Right lobe of liver (tissue), 6 donors: Measurements from ENCODE around the gene FAM240B. TPM values are rescaled to one million over a fixed set of nuclear protein-coding genes. Genes with fewer than 3 reads are reported as not detected.

Source experiments
- ATAC-seq, 4 donors: fragments of 200-7000 bp; cut with Tn5 transposase; one replicate each; pipeline ENCODE4 v1.9.1; 2020; ENCODE audit warnings: mild to moderate bottlenecking in 4 of 4, moderate library complexity in 4 of 4
- DNase-seq, 3 donors: peaks; one replicate each; pipeline ENCODE4 v3.0.0-alpha.2; 2020
- H3K27ac ChIP-seq, 3 donors: fragments of 200-600 bp; one replicate each; pipeline ENCODE4 v1.8.0; 2022
- H3K27me3 ChIP-seq, 2 donors: fragments of 200-600 bp; one replicate each; pipeline ENCODE4 v1.8.0; 2022
- H3K36me3 ChIP-seq, 4 donors: fragments of 200-600 bp; sonication (generic) in 1 of 4; one replicate each; pipeline versions ENCODE4 v1.5.1 to v1.8.0; 2017 to 2022; ENCODE audit warnings: control low read depth in 1 of 4
- H3K4me1 ChIP-seq, 4 donors: fragments of 200-600 bp; sonication (generic) in 1 of 4; one replicate each; pipeline versions ENCODE4 v1.5.1 to v1.8.0; 2017 to 2022; ENCODE audit warnings: control low read depth in 1 of 4
- H3K4me3 ChIP-seq, 3 donors: fragments of 200-600 bp; one replicate each; pipeline ENCODE4 v1.8.0; 2022
- H3K9me3 ChIP-seq, 4 donors: fragments of 200-600 bp; sonication (generic) in 1 of 4; one replicate each; pipeline versions ENCODE4 v1.5.1 to v1.8.0; 2017 to 2022; ENCODE audit warnings: control low read depth in 1 of 4
- POLR2A ChIP-seq: fragments of 450-650 bp; IDR thresholded peaks from one replicate; pipeline ENCODE4 v1.6.1; 2017; ENCODE audit warnings: antibody characterized with exemption, mild to moderate bottlenecking
- WGBS: methylation state at CpG from one replicate; pipeline ENCODE4 v1.1.6; 2018; ENCODE audit warnings: low coverage, low lambda C conversion rate; ENCODE audit not compliant: insufficient coverage; ENCODE audit errors: missing lambda C conversion rate; 5-methylcytosine and 5-hydroxymethylcytosine counted together
- intact Hi-C, 2 donors: fragments of 100-400 bp; cut with DNase I; formaldehyde crosslinking; loops; one replicate each; pipeline versions ENCODE4 v1.11.2 to v1.14.1; 2022
- total RNA-seq, 6 experiments: library from RNA; depleted of rRNA in 2 of 6; stranded (reverse); fragments of >200 nt in 2 of 6; fragmentation: NEBNext Ultra II Directional in 3 of 6; extraction: Animal tissue kit (Norgen Biotek cat#: 25700) in 3 of 6; gene quantifications; one replicate each; pipeline versions ENCODE4 v1.1.0 to v1.2.4, GENCODE V29; 2016 to 2023
- TF ChIP-seq, protein P1 (sequence below), 4 donors: fragments of 200-600 bp in 3 of 4; fragments of 450-650 bp in 1 of 4; IDR thresholded peaks; one replicate each; pipeline versions ENCODE4 v1.5.1 to v1.8.0; 2016 to 2022; ENCODE audit warnings: antibody characterized with exemption in 4 of 4, mild to moderate bottlenecking in 2 of 4
- donor health status: DM: no; HTN: yes; CAD: no.
- donor health status: DM: no; HTN: no; CAD: no.
- donor health status: DM: no; HTN: no; CAD: no.
- donor health status: DM: no; HTN: yes; CAD: no.
- donor health status: DM: no; HTN: yes; CAD: no.

FAM240B gene
- total RNA-seq, 6 experiments from 2014 or later = not detected

DNA sequence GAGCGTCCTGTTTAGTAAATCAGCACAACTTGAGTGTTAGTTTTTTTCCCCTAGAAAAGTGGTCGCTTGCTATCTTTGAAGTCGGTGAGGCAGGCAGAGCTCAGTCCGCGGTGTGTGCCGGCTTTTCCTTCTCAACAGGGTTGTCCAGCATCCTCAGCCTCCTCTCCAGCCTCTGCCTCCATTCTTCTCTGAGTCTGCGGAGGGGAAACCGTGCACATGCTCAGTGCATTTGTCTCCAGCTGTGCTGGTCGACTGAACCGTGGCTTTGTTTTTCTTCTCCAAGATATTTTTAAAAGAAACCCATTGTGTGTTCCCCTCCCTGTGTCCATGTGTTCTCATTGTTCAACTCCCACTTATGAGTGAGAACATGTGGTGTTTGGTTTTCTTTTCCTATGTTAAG lies 25.3 kb downstream of the FAM240B start:
- Histone ChIP-seq H3K4me1 (no peaks in the 10 kb centered on the region), H3K4me3 (no peak overlapping the region), H3K27me3 (no peaks in the 10 kb centered on the region), H3K27ac (no peak overlapping the region), H3K36me3 (no peaks in the 10 kb centered on the region), H3K9me3 (no peaks in the 10 kb centered on the region)
- no peak for DNase-seq
- intact Hi-C loops = no loop called here
- TF ChIP-seq, protein P1, sequence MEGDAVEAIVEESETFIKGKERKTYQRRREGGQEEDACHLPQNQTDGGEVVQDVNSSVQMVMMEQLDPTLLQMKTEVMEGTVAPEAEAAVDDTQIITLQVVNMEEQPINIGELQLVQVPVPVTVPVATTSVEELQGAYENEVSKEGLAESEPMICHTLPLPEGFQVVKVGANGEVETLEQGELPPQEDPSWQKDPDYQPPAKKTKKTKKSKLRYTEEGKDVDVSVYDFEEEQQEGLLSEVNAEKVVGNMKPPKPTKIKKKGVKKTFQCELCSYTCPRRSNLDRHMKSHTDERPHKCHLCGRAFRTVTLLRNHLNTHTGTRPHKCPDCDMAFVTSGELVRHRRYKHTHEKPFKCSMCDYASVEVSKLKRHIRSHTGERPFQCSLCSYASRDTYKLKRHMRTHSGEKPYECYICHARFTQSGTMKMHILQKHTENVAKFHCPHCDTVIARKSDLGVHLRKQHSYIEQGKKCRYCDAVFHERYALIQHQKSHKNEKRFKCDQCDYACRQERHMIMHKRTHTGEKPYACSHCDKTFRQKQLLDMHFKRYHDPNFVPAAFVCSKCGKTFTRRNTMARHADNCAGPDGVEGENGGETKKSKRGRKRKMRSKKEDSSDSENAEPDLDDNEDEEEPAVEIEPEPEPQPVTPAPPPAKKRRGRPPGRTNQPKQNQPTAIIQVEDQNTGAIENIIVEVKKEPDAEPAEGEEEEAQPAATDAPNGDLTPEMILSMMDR (IDR thresholded peaks at IDR 0.05) = no peak
- no peak for TF ChIP-seq POLR2A
- ATAC-seq = no peak
- 68% methylated on average over 9 of the region's 10 CpGs for WGBS

DNA sequence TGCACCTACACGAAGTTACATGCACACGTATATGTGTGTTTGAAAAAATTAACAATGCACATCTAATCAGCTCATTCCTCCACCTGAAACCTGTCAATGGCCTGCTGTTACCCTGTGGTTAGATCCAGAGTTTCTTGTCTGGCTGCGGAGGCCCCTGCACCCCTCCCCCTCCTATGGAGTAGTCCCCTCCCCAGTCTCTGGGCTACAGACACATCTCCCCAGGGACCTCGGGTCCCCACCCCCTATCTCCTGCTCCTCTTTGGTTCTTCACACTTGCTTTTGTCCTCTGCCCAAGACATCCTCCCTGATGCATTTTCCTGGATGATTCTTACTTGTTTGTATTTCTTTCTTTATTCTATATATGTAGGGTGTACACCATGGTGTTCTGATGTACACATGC lies 27.2 kb downstream of the FAM240B start:
- DNase-seq (no peak), ATAC-seq (no peak)
- Histone ChIP-seq H3K9me3 (no peaks in the 10 kb centered on the region), H3K27ac (no peak overlapping the region), H3K27me3 (no peaks in the 10 kb centered on the region), H3K36me3 (no peaks in the 10 kb centered on the region), H3K4me3 (no peak overlapping the region), H3K4me1 (no peaks in the 10 kb centered on the region)
- 20% methylated on average over 2 of the region's 4 CpGs for whole genome bisulfite sequencing
- TF ChIP-seq, protein P1 (IDR thresholded peaks at IDR 0.05) = no peak
- TF ChIP-seq POLR2A = no peak
- intact Hi-C loops = no loop called here

DNA sequence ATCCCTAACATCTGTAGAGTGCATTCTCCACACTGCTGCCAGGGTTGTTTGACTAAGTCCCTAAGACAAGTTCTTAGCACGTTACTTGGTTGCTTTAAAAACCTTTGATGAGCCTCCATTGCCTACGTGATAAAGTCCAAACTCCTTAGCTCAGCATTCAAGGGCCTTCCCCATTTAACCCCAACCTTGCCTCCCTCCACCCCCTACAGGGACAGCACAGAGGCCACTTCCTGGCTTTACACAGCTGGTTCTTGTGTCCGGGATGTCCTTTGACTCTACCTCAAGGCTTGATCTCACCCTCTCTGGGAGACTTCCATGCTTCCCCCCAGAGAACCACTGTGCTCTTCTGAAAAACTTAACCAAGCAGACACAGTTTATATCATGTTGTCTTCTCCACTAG lies 29.4 kb downstream of the FAM240B start:
- Histone ChIP-seq H3K4me1 (no peaks in the 10 kb centered on the region), H3K9me3 (no peaks in the 10 kb centered on the region), H3K27ac (no peak overlapping the region), H3K4me3 (no peak overlapping the region), H3K27me3 (no peaks in the 10 kb centered on the region), H3K36me3 (no peaks in the 10 kb centered on the region)
- TF ChIP-seq, protein P1 (IDR thresholded peaks at IDR 0.05) = no peak
- TF ChIP-seq POLR2A = no peak
- intact Hi-C loops = no loop called here
- no peak for DNase-seq
- WGBS = 29% methylated on average over 3 of the region's 3 CpGs
- ATAC-seq = no peak

DNA sequence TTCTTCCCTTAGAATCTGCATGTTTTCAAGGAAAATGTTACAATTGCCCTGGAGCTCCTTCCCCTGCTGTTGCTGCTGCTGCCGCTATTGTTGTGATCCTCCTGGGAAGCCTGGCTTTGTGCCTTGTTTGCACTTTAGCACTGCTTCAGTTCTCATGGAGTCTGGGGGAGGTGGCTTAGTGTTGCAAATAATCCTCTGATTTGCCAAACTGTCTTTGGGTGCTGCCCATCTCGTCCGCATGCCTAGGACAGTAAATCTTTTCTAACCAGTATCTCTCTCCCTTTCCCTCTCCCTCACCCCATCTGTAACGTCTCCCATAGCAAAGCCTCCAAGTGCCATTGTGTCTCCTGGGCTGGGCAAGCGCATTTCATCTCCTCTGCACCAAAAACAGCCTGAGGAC lies 30.3 kb downstream of the FAM240B start:
- no peaks in the 10 kb centered on the region for H3K4me1 ChIP-seq
- WGBS = 54% methylated on average over 5 of the region's 5 CpGs
- H3K36me3 ChIP-seq = no peaks in the 10 kb centered on the region
- H3K4me3 ChIP-seq = no peak overlapping the region
- TF ChIP-seq, protein P1 (IDR thresholded peaks at IDR 0.05) = no peak
- TF ChIP-seq POLR2A = no peak
- H3K27me3 ChIP-seq = no peaks in the 10 kb centered on the region
- intact Hi-C loops = no loop called here
- no peak overlapping the region for H3K27ac ChIP-seq
- no peak for ATAC-seq
- H3K9me3 ChIP-seq = no peaks in the 10 kb centered on the region
- no peak for DNase-seq

DNA sequence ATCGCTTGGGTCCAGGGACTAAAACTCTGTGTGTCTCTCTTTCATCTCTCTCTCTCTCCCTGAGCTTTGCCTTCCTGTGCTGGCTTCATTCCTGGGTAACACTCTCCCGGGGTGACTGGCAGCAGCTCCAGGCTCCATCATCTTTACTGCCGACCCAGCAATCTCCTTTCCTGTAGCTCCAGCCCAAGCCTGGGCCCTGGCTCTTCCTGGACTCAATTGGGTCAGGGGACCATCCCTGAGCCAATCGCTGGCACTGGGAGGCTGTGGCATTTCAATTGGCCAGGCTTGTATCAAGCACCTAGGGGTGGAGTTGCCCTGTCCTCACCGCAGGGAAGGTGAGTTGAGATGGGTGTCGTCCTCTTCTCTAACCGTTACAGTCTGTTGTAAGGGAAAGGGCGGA lies 31.9 kb downstream of the FAM240B start:
- H3K27ac ChIP-seq = no peak overlapping the region
- no peak for ATAC-seq
- 64% methylated on average over 8 of the region's 8 CpGs for WGBS

More for the DNA sequence above, 31.9 kb downstream of the FAM240B start:
- no peak for DNase-seq
- Histone ChIP-seq H3K27me3 (no peaks in the 10 kb centered on the region), H3K4me1 (no peaks in the 10 kb centered on the region), H3K9me3 (no peaks in the 10 kb centered on the region), H3K36me3 (no peaks in the 10 kb centered on the region), H3K4me3 (peak overlapping the region in 2 of 3 donors; percentile 10 to 37)
- intact Hi-C loops = no loop called here
- TF ChIP-seq, protein P1 (IDR thresholded peaks at IDR 0.05) = no peak
- TF ChIP-seq POLR2A = no peak
